HG02870 (cell line): ENCODE data around the gene PLD5.
"Not testable (repeated sequence)": the region's sequence is repeated elsewhere in the genome, so short reads cannot be mapped to it uniquely, and the experiment has no call there.

Source experiments
- ATAC-seq: cut with Tn5 transposase; IDR thresholded peaks from one replicate; pipeline ENCODE4 v1.9.1; 2021; ENCODE audit warnings: mild to moderate bottlenecking, moderate library complexity; ENCODE audit not compliant: unreplicated experiment

The PLD5 gene

DNA sequence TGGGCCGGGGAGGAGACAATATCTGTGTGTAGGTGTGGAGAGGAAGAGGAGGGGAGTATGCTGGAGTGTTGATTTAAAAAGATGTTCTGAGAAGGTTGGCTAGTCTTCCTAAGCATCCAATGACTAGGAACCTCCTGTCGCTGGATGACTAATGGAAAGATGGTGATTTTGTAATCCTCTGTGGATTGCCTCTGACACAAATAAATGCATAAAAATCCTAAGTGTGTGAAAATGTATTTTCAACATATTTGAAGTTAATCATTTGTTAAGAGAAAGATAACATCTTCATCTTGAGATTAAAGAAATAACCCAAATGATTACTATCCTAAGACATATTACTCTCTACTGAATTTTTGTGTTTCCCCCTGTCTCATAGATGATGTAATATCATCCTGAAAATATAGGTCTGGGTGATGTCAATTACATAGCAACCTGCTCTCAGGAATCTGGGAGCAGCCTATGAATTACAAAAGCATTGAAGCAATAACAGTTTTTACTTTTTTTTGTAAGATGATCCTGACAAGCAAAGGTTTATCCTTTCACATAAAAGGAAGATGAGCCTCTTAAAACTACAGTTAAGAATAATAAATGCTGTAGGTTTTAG is 305.1 kb downstream of the PLD5 start:
- ATAC-seq: no peak

DNA sequence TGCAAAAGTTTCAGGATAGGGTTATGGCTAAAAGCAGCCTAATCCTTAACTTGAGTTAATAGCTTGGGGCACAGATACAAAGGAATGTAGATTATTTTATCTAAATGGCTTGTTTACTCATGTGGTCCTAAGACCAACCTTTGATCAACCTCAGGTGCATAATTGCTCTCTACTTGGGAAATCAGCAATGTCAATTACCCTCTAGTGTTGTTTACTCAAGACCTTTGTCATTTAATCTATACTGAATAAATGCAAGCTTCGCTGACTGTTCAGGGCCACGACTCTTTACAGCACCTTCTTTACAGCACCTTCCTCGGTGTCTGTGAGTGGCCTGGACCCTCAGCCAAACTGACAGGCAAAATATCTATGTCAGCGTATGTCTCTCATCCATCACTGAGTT is 308.1 kb downstream of the PLD5 start:
- no peak for ATAC-seq

DNA sequence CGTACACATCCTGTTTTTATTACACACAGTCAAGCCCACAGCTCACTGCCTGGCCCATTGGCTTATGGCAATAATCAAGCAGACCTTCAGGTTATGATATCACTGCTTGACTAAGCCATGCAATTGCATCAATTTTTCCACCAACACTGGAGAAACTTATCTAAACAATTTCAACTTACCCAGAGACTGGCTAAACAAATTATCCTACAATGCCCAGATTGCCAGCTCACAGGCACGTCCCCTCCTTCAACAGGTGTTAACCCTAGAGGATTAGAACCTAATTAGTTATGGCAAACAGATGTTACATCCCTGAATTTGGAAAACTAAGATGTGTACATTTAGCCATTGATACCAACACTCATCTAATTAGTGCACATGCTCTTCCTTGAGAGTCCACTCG is 310.0 kb downstream of the PLD5 start:
- ATAC-seq: not testable (repeated sequence)

GRCh38 chr1:242212961-242213360 is 311.5 kb downstream of the PLD5 start:
- ATAC-seq: not testable (repeated sequence)

- ATAC-seq: no peak
Observed at GRCh38 chr1:242212401-242212800, 312.1 kb downstream of the PLD5 start.

- ATAC-seq: no peak
Observed at GRCh38 chr1:242211254-242212022, 313.1 kb downstream of the PLD5 start.

DNA sequence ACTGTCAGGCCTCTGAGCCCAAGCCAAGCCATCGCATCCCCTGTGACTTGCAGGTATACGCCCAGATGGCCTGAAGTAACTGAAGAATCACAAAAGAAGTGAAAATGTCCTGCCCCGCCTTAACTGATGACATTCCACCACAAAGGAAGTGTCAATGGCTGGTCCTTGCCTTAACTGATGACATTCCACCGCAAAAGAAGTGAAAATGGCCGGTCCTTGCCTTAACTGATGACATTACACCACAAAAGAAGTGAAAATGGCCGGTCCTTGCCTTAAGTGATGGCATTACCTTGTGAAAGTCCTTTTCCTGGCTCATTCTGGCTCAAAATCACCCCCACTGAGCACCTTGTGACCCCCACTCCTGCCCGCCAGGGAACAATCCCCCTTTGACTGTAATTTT is 314.2 kb downstream of the PLD5 start:
- ATAC-seq: not testable (repeated sequence)

GRCh38 chr1:242209063-242209462 is 315.4 kb downstream of the PLD5 start:
- ATAC-seq: no peak

DNA sequence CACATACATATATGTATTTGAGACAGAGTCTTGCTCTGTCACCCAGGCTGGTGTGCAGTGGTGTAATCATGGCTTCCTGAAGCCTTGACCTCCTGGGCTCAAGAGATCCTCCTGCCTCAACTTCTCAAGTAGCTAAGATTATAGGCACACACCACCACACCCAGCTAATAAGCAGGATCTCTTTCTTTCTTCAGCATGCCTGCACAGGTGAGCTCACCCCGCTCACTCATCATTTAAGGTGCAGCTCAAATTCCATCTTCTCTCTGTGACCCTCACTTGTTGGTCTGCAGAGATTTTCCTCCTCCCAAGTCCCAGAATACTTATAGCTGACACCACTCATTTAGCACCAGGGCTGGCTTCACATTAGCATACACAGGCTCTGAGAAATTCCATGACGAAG is 316.5 kb downstream of the PLD5 start:
- no peak for ATAC-seq

GRCh38 chr1:242206994-242207393 is 317.5 kb downstream of the PLD5 start:
- ATAC-seq: no peak

DNA sequence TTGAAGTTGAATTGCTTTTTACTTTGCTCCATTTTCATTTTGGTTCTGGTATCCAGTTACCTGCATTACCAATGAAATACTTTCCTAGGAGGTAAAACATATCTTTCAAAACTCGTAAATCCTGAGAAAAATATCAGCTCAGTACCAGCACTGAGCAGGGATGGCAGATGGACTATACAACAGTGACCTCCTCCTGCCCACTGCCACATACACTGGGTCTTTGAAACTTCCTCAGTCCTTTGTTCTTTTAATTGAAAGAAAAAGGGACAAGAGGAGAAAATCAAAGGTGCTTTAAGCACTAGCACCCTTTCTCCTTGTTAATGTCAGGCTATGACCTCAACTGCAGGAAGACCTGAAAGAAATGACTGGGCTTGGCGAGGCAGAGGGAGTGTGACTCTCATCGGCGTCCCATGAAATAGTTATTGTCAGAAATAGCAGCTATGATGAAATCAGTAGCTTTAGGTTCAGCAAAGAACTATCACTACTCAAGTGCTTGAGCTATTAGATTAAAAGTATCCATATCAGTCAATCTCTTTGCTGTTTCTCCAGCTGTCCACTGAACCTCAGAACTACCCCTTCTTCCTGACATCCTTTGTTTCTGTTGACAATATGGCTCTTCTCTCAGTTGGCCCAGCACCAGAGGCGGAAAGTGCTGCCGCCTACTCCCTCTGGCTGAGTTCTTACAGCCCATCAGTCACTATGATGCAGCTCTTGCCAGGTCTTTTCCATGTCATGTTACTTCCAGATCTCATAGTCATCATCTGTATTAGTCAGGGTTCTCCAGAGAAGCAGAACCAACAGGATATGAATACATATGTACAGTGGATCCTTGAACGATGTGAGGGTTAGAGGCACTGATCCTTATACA is 318.6 kb downstream of the PLD5 start:
- no peak for ATAC-seq

- no peak for ATAC-seq
Observed at GRCh38 chr1:242203262-242203661, 321.2 kb downstream of the PLD5 start.

- no peak for ATAC-seq
Observed at GRCh38 chr1:242201090-242201489, 323.4 kb downstream of the PLD5 start.

- ATAC-seq: no peak
Observed at GRCh38 chr1:242199776-242200458, 324.6 kb downstream of the PLD5 start.

GRCh38 chr1:242197907-242198820 is 326.3 kb downstream of the PLD5 start:
- ATAC-seq: no peak

GRCh38 chr1:242196914-242197313 is 327.6 kb downstream of the PLD5 start:
- no peak for ATAC-seq

- no peak for ATAC-seq
Observed at GRCh38 chr1:242196101-242196500, 328.4 kb downstream of the PLD5 start.

GRCh38 chr1:242189591-242189990 is 334.9 kb downstream of the PLD5 start:
- no peak for ATAC-seq

- peak; percentile 48 for ATAC-seq
Observed at GRCh38 chr1:242187816-242188215, 336.7 kb downstream of the PLD5 start.

- no peak for ATAC-seq
Observed at GRCh38 chr1:242187171-242187570, 337.3 kb downstream of the PLD5 start.
